NCI-H2107 treated with DMSO at 0.1 percent for 48 hours (cell line): ENCODE results near the gene ZXDB.
"Not testable (repeated sequence)": the region's sequence is repeated elsewhere in the genome, so short reads cannot be mapped to it uniquely, and the experiment has no call there.

Source experiments
- DNase-seq: peaks from one replicate; lab custom pipeline; 2025; ENCODE audit not compliant: unreplicated experiment; lab: John Stamatoyannopoulos, UW

ZXDB gene

GRCh38 chrX:57591284-57592159 lies at the start of gene ZXDB:
Gene ZXDB, plus strand, starts transcription at chrX:57592011. Its CDS starts 38 bp downstream, at chrX:57592049.
- DNase-seq: not testable (repeated sequence)

- DNase-seq: no peak
These were observed 26.6 kb upstream of the ZXDB start for GRCh38 chrX:57565198-57565597.

DNA sequence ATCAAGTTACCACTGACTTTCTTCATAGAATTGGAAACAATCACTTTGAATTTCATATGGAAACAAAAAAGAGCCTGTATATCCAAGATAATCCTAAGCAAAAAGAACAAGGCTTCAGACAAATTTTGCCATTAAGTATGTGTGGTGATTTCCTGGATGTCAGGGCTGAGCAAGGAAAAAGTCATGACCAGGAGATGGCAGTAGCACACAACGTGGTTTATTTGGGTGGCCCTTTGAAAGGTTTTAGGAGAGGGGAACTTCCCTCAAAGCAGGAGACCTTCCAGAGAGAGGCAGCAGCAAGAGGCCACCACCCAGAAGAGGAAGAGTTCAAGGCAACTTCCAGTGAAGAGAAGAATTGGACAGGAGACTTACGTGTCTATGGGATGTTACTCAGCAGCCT lies 18.1 kb upstream of the ZXDB start:
- peak; percentile 21 for DNase-seq

GRCh38 chrX:57582948-57583347 lies 8.9 kb upstream of the ZXDB start:
- not testable (repeated sequence) for DNase-seq

GRCh38 chrX:57583477-57583876 lies 8.3 kb upstream of the ZXDB start:
- no peak for DNase-seq

DNA sequence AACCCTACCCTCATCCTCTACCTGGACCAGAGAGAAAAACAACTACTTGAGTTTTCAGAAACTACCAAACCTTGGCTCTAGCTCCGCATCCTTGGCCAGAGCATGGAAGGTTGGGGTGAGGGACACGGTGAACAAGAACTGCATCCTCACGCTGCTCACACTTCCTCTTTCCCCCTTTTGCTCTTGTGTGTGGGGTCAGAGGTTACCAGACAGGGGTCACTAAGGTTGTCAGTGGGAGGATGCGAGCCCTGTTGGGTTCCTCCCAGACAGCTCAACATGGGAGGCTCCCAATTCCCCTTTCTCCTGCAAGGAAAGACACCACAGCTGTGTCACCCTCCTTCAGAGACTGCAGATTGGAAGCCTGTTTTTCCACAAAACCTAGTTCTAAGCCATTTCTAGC lies 5.5 kb upstream of the ZXDB start:
- DNase-seq: no peak

GRCh38 chrX:57587062-57587461 lies 4.7 kb upstream of the ZXDB start:
- no peak for DNase-seq

DNA sequence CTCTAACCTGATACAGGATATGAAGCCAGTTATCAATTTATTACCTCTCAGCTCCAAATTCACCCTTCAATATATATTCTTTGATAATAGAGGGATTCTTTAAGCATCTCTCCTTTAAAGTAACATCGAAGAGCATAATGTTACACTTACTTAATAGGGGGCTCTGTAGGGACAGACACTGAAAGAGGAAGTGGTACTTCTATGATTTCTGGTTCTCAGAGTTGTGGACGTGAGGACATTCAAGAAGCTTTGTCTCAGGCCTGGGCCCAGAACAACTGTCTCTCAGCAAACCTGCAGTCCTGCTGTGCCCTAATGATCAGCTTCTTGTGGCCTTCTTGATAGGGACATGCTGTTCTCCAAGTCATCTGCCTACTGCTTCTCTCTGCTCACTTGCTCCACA lies 4.2 kb upstream of the ZXDB start:
- DNase-seq: no peak

DNA sequence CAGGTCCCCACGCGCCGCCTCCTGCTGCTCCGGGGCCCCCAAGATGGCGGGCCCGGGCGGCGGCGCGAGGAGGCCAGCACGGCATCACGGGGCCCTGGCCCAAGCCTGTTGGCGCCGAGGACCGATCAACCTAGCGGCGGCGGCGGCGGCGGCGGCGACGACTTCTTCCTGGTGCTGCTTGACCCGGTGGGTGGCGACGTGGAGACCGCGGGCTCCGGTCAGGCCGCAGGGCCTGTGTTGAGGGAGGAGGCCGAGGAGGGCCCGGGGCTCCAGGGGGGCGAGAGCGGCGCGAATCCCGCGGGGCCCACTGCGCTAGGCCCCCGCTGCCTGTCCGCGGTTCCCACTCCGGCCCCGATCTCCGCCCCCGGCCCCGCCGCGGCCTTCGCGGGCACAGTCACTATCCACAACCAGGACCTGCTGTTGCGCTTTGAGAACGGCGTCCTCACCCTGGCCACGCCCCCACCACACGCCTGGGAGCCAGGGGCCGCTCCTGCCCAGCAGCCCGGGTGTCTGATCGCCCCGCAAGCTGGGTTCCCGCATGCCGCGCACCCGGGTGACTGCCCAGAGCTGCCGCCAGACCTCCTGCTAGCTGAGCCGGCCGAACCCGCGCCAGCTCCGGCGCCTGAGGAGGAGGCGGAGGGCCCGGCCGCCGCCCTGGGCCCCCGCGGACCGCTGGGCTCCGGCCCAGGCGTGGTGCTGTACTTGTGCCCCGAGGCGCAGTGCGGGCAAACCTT lies 516 bp downstream of the ZXDB start:
- not testable (repeated sequence) for DNase-seq

GRCh38 chrX:57592894-57593215 lies 1.0 kb downstream of the ZXDB start:
- not testable (repeated sequence) for DNase-seq

GRCh38 chrX:57595381-57595811 lies 3.6 kb downstream of the ZXDB start:
- DNase-seq: no peak

DNA sequence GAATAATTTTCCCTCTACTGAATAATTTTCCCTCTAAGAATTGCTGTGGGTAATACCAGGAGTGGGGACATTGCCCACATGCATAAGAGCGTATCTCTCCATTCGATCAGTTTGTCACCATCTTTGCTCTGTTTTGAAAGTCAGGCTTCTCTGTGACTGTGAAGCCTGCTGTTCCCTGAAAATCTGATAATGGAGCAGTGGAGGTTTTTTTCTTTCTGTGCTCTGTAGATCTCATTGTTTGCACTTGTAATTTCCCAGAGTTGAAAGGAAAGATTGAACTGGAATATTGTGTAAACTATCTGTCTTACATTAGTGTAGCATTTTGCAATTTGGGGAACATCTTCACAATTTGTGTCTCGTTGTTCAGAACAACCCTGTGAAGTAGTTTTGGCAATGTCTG lies 4.3 kb downstream of the ZXDB start:
- DNase-seq: no peak

DNA sequence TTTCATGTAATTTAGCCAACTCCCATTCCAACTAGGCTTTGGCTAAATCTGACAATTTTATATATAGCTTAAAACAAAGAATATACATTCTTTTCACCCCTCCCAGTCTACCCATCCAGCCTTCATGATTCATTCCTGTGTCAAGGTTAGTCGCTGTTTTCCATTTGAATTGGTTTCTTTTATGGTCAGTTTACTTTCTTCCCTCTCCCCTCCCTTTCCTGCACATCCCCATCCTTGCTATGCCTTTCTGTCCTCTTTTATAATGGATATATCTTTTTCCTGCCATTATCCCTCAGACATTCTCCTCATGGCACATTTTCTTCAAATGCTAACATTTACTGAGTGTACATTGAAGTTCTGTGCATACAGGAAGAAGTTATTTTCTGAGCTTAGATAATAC lies 4.7 kb downstream of the ZXDB start:
- no peak for DNase-seq

GRCh38 chrX:57607295-57608187 lies 15.7 kb downstream of the ZXDB start:
- DNase-seq: no peak

DNA sequence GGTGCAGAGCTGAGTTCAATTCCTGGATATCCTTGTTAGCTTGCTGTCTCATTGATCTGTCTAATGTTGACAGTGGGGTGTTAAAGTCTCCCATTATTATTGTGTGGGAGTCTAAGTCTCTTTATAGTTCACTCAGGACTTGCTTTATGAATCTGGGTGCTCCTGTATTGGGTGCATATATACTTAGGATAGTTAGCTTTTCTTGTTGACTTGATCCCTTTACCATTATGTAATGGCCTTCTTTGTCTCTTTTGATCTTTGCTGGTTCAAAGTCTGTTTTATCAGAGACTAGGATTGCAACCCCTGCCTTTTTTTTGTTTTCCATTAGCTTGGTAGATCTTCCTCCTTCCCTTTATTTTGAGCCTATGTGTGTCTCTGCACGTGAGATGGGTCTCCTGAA lies 21.5 kb downstream of the ZXDB start:
- not testable (repeated sequence) for DNase-seq

DNA sequence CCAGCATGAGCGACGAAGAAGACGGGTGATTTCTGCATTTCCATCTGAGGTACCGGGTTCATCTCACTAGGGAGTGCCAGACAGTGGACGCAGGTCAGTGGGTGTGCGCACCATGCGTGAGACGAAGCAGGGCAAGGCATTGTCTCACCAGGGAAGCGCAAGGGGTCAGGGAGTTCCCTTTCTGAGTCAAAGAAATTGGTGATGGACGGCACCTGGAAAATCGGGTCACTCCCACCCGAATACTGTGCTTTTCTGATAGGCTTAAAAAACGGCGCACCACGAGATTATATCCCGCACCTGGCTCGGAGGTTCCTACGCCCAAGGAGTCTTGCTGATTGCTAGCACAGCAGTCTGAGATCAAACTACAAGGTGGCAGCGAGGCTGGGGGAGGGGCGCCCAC lies 37.6 kb downstream of the ZXDB start:
- not testable (repeated sequence) for DNase-seq

DNA sequence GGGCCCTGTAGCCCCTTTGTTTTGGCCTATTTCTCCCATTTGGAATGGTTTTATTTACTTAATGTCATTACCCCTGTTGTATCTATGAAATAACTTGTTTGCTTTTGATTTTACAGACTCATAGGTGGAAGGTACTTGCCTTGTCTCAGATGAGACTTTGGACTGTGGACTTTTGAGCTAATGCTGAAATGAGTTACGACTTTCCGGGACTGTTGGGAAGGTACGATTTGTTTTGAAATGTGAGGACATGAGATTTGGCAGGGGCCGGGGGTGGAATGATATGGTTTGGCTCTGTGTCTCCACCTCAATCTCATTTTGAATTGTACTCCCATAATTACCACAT lies 48.8 kb downstream of the ZXDB start:
- DNase-seq: no peak

- DNase-seq: no peak
These were observed 49.5 kb downstream of the ZXDB start for GRCh38 chrX:57641338-57641737.

- DNase-seq: no peak
These were observed 51.9 kb downstream of the ZXDB start for GRCh38 chrX:57643698-57644097.

GRCh38 chrX:57647020-57647419 lies 55.2 kb downstream of the ZXDB start:
- no peak for DNase-seq
